ENCODE measurements around the gene LTC4S. TPM values are rescaled to one million over a fixed set of nuclear protein-coding genes. Genes with fewer than 3 reads are reported as not detected.

Gene LTC4S
- total and polyA plus RNA-seq, 4 donors, result 6.6 to 34.7 (median 12.7) TPM

GRCh38 chr5:179759581-179760551 is 33.9 kb upstream of the LTC4S start:
- H3K4me3 ChIP-seq (ENCODE audit: low read length in 2 of 2), result no peak overlapping the region
- no peaks in the 10 kb centered on the region for H3K9me3 ChIP-seq (ENCODE audit: control insufficient read depth, low read length)
- ATAC-seq (ENCODE audit: low FRiP score) (no peak), DNase-seq (peak; percentile 47 to 61)
- H3K4me1 ChIP-seq (ENCODE audit: control insufficient read depth in 1 of 2, insufficient read depth in 2 of 2, low read length in 2 of 2), result peaks cover 3% of the 10 kb centered on the region in 2 donors
- no peak overlapping the region for H3K27ac ChIP-seq (ENCODE audit: low read depth in 1 of 2, low read length in 2 of 2)
- H3K27me3 ChIP-seq (ENCODE audit: control insufficient read depth in 1 of 2, insufficient read depth in 2 of 2, low read length in 1 of 2), result no peaks in the 10 kb centered on the region
- intact Hi-C loops (cut with DNase I), result loop anchor here in 1 of 2 donors (5.0 kb wide), 1 partner anchor 37 kb away; no protein-coding TSS in a partner anchor
- 86 to 87% methylated on average over 9 of the region's 9 CpGs for WGBS, 2 donors
- no peaks in the 10 kb centered on the region for H3K36me3 ChIP-seq (ENCODE audit: control insufficient read depth in 1 of 2, insufficient read depth in 2 of 2, low read length in 1 of 2)

DNA sequence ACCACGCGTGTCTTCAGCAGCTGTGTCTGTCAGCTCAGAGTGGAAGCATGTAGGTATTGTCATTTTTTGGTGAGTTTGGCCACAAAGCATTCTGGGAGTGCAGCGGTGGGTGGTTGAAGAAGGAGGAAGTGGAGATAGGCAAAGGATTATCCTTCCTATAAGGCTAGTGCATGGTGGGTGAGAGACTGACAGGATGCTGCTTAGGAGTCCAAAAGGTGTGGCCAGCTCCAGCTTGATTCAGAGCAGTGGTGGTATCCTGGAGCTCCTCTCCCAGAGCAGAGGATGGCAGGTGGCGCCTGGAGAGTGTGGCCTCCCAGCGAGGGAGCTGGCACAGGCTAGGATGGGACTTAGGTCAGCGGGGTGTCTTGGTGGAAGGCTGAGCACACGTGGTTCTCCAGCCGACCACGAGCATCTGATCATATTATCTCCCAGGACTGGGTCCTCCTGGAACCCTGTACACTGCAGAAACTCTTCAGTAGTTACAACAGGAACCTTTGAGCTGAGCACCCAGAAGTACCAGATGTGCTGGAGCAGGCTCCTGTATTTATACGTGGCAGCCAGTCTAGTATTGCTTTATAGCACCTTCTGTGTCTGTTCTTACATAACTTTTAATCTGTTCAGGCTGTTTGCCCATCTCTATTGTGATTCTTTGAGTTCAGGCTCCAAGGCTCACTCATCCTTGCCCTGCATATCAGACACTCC is 31.6 kb upstream of the LTC4S start:
- no peaks in the 10 kb centered on the region for H3K27me3 ChIP-seq (ENCODE audit: control insufficient read depth in 1 of 2, insufficient read depth in 2 of 2, low read length in 1 of 2)
- intact Hi-C loops (cut with DNase I), result loop anchor here (2.0 to 5.0 kb wide), 2 partner anchors 29 to 35 kb away; partner anchors contain the start of gene MAML1 (in 1 of the 2)
- no peak overlapping the region for H3K4me3 ChIP-seq (ENCODE audit: low read length in 2 of 2)
- DNase-seq (peak; percentile 38 to 61), ATAC-seq (ENCODE audit: low FRiP score) (peak; percentile 27)
- peak overlapping the region in 1 of 2 donors; percentile 61 for H3K27ac ChIP-seq (ENCODE audit: low read depth in 1 of 2, low read length in 2 of 2)
- H3K9me3 ChIP-seq (ENCODE audit: control insufficient read depth, low read length), result no peaks in the 10 kb centered on the region
- no peaks in the 10 kb centered on the region for H3K36me3 ChIP-seq (ENCODE audit: control insufficient read depth in 1 of 2, insufficient read depth in 2 of 2, low read length in 1 of 2)
- 54 to 57% methylated on average over 10 of the region's 10 CpGs for WGBS, 2 donors
- peaks cover 0 to 3% of the 10 kb centered on the region in 2 donors for H3K4me1 ChIP-seq (ENCODE audit: control insufficient read depth in 1 of 2, insufficient read depth in 2 of 2, low read length in 2 of 2)

DNA sequence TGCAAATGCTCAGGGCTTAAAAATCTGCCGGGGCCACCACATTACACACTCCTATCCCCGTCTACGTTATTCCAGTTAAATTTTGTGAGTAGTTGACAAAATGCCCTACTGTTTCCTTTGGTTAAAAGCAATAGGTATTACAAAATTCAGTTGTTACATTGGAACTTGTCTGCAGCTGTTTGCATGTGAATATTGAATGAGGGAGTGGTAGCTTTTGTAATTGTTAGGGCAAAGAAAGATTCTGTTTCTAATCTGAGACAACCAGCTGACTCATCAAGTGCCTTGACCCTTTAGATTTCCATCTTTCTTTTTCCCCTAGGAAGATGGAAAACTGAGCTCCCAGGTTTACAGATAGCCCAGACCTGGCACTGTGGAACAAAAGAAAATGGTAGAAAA is 31.0 kb upstream of the LTC4S start:
- WGBS, 2 donors, result 9 to 11% methylated on average over 3 of the region's 3 CpGs
- Histone ChIP-seq H3K4me3 (ENCODE audit: low read length in 2 of 2) (no peak overlapping the region), H3K27me3 (ENCODE audit: control insufficient read depth in 1 of 2, insufficient read depth in 2 of 2, low read length in 1 of 2) (no peaks in the 10 kb centered on the region), H3K4me1 (ENCODE audit: control insufficient read depth in 1 of 2, insufficient read depth in 2 of 2, low read length in 2 of 2) (peaks cover 0 to 3% of the 10 kb centered on the region in 2 donors), H3K9me3 (ENCODE audit: control insufficient read depth, low read length) (no peaks in the 10 kb centered on the region), H3K27ac (ENCODE audit: low read depth in 1 of 2, low read length in 2 of 2) (peak overlapping the region in 1 of 2 donors; percentile 61), H3K36me3 (ENCODE audit: control insufficient read depth in 1 of 2, insufficient read depth in 2 of 2, low read length in 1 of 2) (no peaks in the 10 kb centered on the region)
- no peak for DNase-seq
- intact Hi-C loops (cut with DNase I), result loop anchor here (1.0 to 5.0 kb wide), 3 partner anchors 30 to 35 kb away; partner anchors contain the start of gene MAML1 (in 1 of the 2)
- no peak for ATAC-seq (ENCODE audit: low FRiP score)

- WGBS, 2 donors, result 5 to 8% methylated on average over 10 of the region's 10 CpGs
- DNase-seq (peak; percentile 73 to 78), ATAC-seq (ENCODE audit: low FRiP score) (peak; percentile 86)
- Histone ChIP-seq H3K4me3 (ENCODE audit: low read length in 2 of 2) (no peak overlapping the region), H3K4me1 (ENCODE audit: control insufficient read depth in 1 of 2, insufficient read depth in 2 of 2, low read length in 2 of 2) (peaks cover 0 to 3% of the 10 kb centered on the region in 2 donors), H3K27ac (ENCODE audit: low read depth in 1 of 2, low read length in 2 of 2) (peak overlapping the region; percentile 46 to 95), H3K27me3 (ENCODE audit: control insufficient read depth in 1 of 2, insufficient read depth in 2 of 2, low read length in 1 of 2) (no peaks in the 10 kb centered on the region), H3K36me3 (ENCODE audit: control insufficient read depth in 1 of 2, insufficient read depth in 2 of 2, low read length in 1 of 2) (no peaks in the 10 kb centered on the region), H3K9me3 (ENCODE audit: control insufficient read depth, low read length) (no peaks in the 10 kb centered on the region)
- intact Hi-C loops (cut with DNase I), result loop anchor here (1.0 to 5.0 kb wide), 3 partner anchors 31 to 34 kb away; partner anchors contain the start of gene MAML1 (in 1 of the 2)
Observed at GRCh38 chr5:179763215-179763945, 30.4 kb upstream of the LTC4S start.

DNA sequence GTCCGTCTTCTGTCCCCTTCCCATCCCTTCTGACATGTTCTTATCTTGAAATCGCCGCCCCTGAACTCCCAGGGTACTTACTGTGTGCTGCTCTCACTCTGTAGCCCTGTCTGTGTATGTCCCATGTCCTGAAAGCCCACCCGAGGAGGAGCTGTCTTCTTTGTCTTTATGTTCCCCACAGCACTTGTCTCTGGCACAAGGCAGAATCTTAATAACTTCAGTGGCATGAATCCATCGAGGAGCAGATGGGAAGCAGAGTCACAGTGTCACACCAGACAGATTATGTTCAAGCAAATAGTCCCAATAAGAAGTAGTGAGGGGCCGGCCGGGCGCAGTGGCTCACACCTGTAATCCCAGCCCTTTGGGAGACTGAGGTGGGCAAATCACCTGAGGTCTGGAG is 29.7 kb upstream of the LTC4S start:
- no peak overlapping the region for H3K4me3 ChIP-seq (ENCODE audit: low read length in 2 of 2)
- intact Hi-C loops (cut with DNase I), result loop anchor here in 1 of 2 donors (5.0 kb wide), 1 partner anchor 33 kb away; no protein-coding TSS in a partner anchor
- no peak for ATAC-seq (ENCODE audit: low FRiP score)
- 55 to 60% methylated on average over 8 of the region's 8 CpGs for WGBS, 2 donors
- no peaks in the 10 kb centered on the region for H3K36me3 ChIP-seq (ENCODE audit: control insufficient read depth in 1 of 2, insufficient read depth in 2 of 2, low read length in 1 of 2)
- H3K27ac ChIP-seq (ENCODE audit: low read depth in 1 of 2, low read length in 2 of 2), result peak overlapping the region; percentile 1 to 95
- H3K4me1 ChIP-seq (ENCODE audit: control insufficient read depth in 1 of 2, insufficient read depth in 2 of 2, low read length in 2 of 2), result peaks cover 0 to 3% of the 10 kb centered on the region in 2 donors
- no peaks in the 10 kb centered on the region for H3K9me3 ChIP-seq (ENCODE audit: control insufficient read depth, low read length)
- no peaks in the 10 kb centered on the region for H3K27me3 ChIP-seq (ENCODE audit: control insufficient read depth in 1 of 2, insufficient read depth in 2 of 2, low read length in 1 of 2)
- peak; percentile 19 to 35 for DNase-seq

DNA sequence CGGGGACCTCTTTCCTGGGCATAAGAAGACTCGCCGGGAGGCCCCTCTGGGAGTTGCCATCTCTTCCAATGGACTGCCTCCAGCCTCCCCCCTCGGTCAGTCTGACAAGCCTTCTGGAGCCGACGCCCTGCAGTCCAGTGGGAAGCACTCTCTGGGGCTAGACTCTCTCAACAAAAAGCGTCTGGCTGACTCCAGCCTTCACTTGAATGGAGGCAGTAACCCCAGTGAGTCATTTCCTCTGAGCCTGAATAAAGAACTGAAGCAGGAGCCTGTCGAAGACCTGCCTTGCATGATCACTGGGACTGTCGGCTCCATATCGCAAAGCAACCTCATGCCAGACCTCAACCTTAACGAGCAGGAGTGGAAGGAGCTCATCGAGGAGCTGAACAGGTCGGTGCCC is 28.4 kb upstream of the LTC4S start:
- no peaks in the 10 kb centered on the region for H3K36me3 ChIP-seq (ENCODE audit: control insufficient read depth in 1 of 2, insufficient read depth in 2 of 2, low read length in 1 of 2)
- 22 to 30% methylated on average over 13 of the region's 13 CpGs for WGBS, 2 donors
- H3K4me1 ChIP-seq (ENCODE audit: control insufficient read depth in 1 of 2, insufficient read depth in 2 of 2, low read length in 2 of 2), result peaks cover 0 to 3% of the 10 kb centered on the region in 2 donors
- H3K27me3 ChIP-seq (ENCODE audit: control insufficient read depth in 1 of 2, insufficient read depth in 2 of 2, low read length in 1 of 2), result no peaks in the 10 kb centered on the region
- no peaks in the 10 kb centered on the region for H3K9me3 ChIP-seq (ENCODE audit: control insufficient read depth, low read length)
- intact Hi-C loops (cut with DNase I), result no loop called here
- H3K27ac ChIP-seq (ENCODE audit: low read depth in 1 of 2, low read length in 2 of 2), result peak overlapping the region; percentile 5 to 66
- DNase-seq, result peak; percentile 82 to 84
- H3K4me3 ChIP-seq (ENCODE audit: low read length in 2 of 2), result no peak overlapping the region
- peak; percentile 76 for ATAC-seq (ENCODE audit: low FRiP score)

GRCh38 chr5:179766021-179766725 is 27.6 kb upstream of the LTC4S start:
- Histone ChIP-seq H3K27ac (ENCODE audit: low read depth in 1 of 2, low read length in 2 of 2) (peak overlapping the region in 1 of 2 donors; percentile 66), H3K36me3 (ENCODE audit: control insufficient read depth in 1 of 2, insufficient read depth in 2 of 2, low read length in 1 of 2) (peaks cover 2% of the 10 kb centered on the region in 2 donors), H3K27me3 (ENCODE audit: control insufficient read depth in 1 of 2, insufficient read depth in 2 of 2, low read length in 1 of 2) (no peaks in the 10 kb centered on the region), H3K4me1 (ENCODE audit: control insufficient read depth in 1 of 2, insufficient read depth in 2 of 2, low read length in 2 of 2) (peaks cover 0 to 3% of the 10 kb centered on the region in 2 donors), H3K9me3 (ENCODE audit: control insufficient read depth, low read length) (no peaks in the 10 kb centered on the region), H3K4me3 (ENCODE audit: low read length in 2 of 2) (no peak overlapping the region)
- DNase-seq, result peak; percentile 61 to 67
- 70 to 73% methylated on average over 20 of the region's 20 CpGs for WGBS, 2 donors
- no peak for ATAC-seq (ENCODE audit: low FRiP score)
- intact Hi-C loops (cut with DNase I), result no loop called here

All from aorta (tissue), 5 donors.